ENCODE measurements around the gene LENG9.
"Not testable (repeated sequence)": the region's sequence is repeated elsewhere in the genome, so short reads cannot be mapped to it uniquely, and the experiment has no call there.

LENG9 gene

GRCh38 chr19:54463531-54464043 lies at the start of gene LENG9:
Gene LENG9 (minus strand): TSS chr19:54463778. CDS start chr19:54463526, 252 bp downstream.
- H3K9ac ChIP-seq (ENCODE audit: low read length in 2 of 2) = peak within 1 kb of the TSS; percentile 69 to 76
- peak within 1 kb of the TSS; percentile 75 for H3K4me3 ChIP-seq (ENCODE audit: low read length in 2 of 2)
- H3K27ac ChIP-seq (ENCODE audit: low read length) = peak within 1 kb of the TSS; percentile 78
- peaks cover 12 to 22% of the 10 kb centered on the region in 2 donors for H3K36me3 ChIP-seq (ENCODE audit: control insufficient read depth in 2 of 2, insufficient read depth in 2 of 2, low read length in 2 of 2)
- H3K9me3 ChIP-seq (ENCODE audit: control insufficient read depth in 2 of 2, low read length in 2 of 2) = no peaks in the 10 kb centered on the region
- peaks cover 44% of the 10 kb centered on the region for H3K4me1 ChIP-seq (ENCODE audit: control insufficient read depth, insufficient read depth, low read length)
- H3K27me3 ChIP-seq (ENCODE audit: control insufficient read depth in 1 of 2, insufficient read depth in 2 of 2, low read length in 2 of 2) = no peaks in the 10 kb centered on the region

DNA sequence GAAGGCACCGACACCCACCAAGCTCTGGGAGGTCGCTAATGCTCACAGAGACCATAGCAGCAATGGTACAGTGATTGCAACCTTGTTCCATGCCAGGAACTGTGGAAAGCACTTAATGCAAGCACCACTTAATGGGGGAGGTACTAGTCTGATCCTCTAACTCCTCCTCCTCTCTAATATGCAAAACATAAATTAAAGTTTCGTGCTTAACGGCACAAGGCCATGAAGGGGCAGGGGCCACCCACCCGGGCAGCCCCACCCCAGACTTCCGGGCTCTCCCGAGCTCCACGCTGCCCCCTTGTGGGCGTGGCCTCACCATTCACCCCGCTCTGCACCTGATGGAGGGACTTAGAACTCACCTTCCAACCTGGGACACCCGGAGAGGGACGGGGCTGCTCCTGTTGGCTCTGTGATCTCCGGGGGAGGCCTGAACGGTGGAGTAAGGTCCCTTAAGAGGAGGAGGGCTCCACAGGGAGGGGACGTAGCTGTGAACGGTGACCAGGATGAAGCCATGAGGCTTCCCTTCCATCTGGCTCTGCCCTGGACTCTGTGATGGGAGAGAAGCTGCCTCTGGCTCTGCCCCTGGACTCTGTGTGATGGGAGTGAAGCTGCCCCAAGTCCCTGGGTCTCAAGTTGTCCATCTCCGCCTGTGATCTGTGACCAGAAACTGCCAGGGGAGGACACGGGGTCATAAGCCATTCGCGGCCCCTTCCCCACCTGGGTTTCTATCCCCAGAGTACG lies 45.8 kb upstream of the LENG9 start:
- H3K27me3 ChIP-seq (ENCODE audit: control insufficient read depth in 1 of 2, insufficient read depth in 2 of 2, low read length in 2 of 2); H3K36me3 ChIP-seq (ENCODE audit: control insufficient read depth in 2 of 2, insufficient read depth in 2 of 2, low read length in 2 of 2); H3K9ac ChIP-seq (ENCODE audit: low read length in 2 of 2); H3K27ac ChIP-seq (ENCODE audit: low read length); H3K4me3 ChIP-seq (ENCODE audit: low read length in 2 of 2); H3K9me3 ChIP-seq (ENCODE audit: control insufficient read depth in 2 of 2, low read length in 2 of 2); H3K4me1 ChIP-seq (ENCODE audit: control insufficient read depth, insufficient read depth, low read length): not testable (repeated sequence)

GRCh38 chr19:54508487-54508886 lies 44.9 kb upstream of the LENG9 start:
- H3K9me3 ChIP-seq (ENCODE audit: control insufficient read depth in 2 of 2, low read length in 2 of 2); H3K9ac ChIP-seq (ENCODE audit: low read length in 2 of 2); H3K27me3 ChIP-seq (ENCODE audit: control insufficient read depth in 1 of 2, insufficient read depth in 2 of 2, low read length in 2 of 2); H3K4me3 ChIP-seq (ENCODE audit: low read length in 2 of 2); H3K4me1 ChIP-seq (ENCODE audit: control insufficient read depth, insufficient read depth, low read length); H3K27ac ChIP-seq (ENCODE audit: low read length); H3K36me3 ChIP-seq (ENCODE audit: control insufficient read depth in 2 of 2, insufficient read depth in 2 of 2, low read length in 2 of 2): not testable (repeated sequence)

DNA sequence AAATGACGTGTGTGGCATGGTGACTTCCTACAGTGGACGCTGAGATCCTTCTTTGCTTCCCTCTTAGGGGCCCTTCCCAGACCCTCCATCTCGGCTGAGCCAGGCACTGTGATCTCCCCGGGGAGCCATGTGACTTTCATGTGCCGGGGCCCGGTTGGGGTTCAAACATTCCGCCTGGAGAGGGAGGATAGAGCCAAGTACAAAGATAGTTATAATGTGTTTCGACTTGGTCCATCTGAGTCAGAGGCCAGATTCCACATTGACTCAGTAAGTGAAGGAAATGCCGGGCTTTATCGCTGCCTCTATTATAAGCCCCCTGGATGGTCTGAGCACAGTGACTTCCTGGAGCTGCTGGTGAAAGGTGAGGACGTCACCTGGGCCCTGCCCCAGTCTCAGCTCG lies 44.2 kb upstream of the LENG9 start:
- Histone ChIP-seq H3K27ac (ENCODE audit: low read length) (no peak overlapping the region), H3K27me3 (ENCODE audit: control insufficient read depth in 1 of 2, insufficient read depth in 2 of 2, low read length in 2 of 2) (no peaks in the 10 kb centered on the region), H3K9ac (ENCODE audit: low read length in 2 of 2) (no peak overlapping the region), H3K4me1 (ENCODE audit: control insufficient read depth, insufficient read depth, low read length) (no peaks in the 10 kb centered on the region), H3K4me3 (ENCODE audit: low read length in 2 of 2) (no peak overlapping the region), H3K36me3 (ENCODE audit: control insufficient read depth in 2 of 2, insufficient read depth in 2 of 2, low read length in 2 of 2) (no peaks in the 10 kb centered on the region), H3K9me3 (ENCODE audit: control insufficient read depth in 2 of 2, low read length in 2 of 2) (no peaks in the 10 kb centered on the region)

DNA sequence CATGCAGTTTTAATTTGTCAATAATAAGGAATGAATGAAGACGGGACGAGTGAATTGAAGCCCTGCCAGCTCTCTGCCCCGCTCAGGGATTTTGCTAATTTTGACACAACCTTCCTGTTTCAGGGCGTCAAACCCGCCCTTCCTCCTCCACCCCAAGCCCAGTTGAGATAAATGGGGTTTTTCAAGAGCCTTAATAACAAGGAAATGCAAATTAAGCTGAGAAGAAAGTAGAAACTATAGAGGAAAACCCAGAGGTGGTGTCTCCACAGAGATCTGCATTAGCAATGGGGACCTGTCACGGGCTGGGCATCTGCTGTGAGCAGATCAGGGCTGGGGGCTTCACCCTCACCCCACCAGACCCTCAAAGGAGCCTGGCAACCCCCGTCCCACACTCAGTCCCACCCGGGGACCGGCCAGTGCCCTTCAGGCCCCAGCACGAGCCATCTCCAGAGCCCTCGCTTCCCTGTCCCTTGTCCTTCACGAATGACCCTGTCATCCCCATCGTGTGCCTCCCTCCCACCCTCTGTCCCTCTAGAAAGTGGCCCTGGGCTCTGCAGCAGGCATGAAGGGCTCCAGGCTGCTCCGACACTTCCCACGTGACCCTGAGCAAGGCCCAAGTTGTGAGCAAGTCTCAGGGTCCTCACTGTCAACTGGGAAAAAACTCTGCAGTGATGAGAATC lies 43.6 kb upstream of the LENG9 start:
- not testable (repeated sequence) for H3K27me3 ChIP-seq (ENCODE audit: control insufficient read depth in 1 of 2, insufficient read depth in 2 of 2, low read length in 2 of 2); H3K4me1 ChIP-seq (ENCODE audit: control insufficient read depth, insufficient read depth, low read length)

GRCh38 chr19:54506079-54506478 lies 42.5 kb upstream of the LENG9 start:
- no peaks in the 10 kb centered on the region for H3K27me3 ChIP-seq (ENCODE audit: control insufficient read depth in 1 of 2, insufficient read depth in 2 of 2, low read length in 2 of 2)
- H3K27ac ChIP-seq (ENCODE audit: low read length) = no peak overlapping the region
- no peak overlapping the region for H3K4me3 ChIP-seq (ENCODE audit: low read length in 2 of 2)
- H3K36me3 ChIP-seq (ENCODE audit: control insufficient read depth in 2 of 2, insufficient read depth in 2 of 2, low read length in 2 of 2) = no peaks in the 10 kb centered on the region
- H3K9me3 ChIP-seq (ENCODE audit: control insufficient read depth in 2 of 2, low read length in 2 of 2) = no peaks in the 10 kb centered on the region
- H3K4me1 ChIP-seq (ENCODE audit: control insufficient read depth, insufficient read depth, low read length) = no peaks in the 10 kb centered on the region
- no peak overlapping the region for H3K9ac ChIP-seq (ENCODE audit: low read length in 2 of 2)

More for the DNA sequence above, 43.6 kb upstream of the LENG9 start:
- H3K9ac ChIP-seq (ENCODE audit: low read length in 2 of 2); H3K27ac ChIP-seq (ENCODE audit: low read length); H3K36me3 ChIP-seq (ENCODE audit: control insufficient read depth in 2 of 2, insufficient read depth in 2 of 2, low read length in 2 of 2); H3K4me3 ChIP-seq (ENCODE audit: low read length in 2 of 2); H3K9me3 ChIP-seq (ENCODE audit: control insufficient read depth in 2 of 2, low read length in 2 of 2): not testable (repeated sequence)

- H3K9ac ChIP-seq (ENCODE audit: low read length in 2 of 2); H3K4me1 ChIP-seq (ENCODE audit: control insufficient read depth, insufficient read depth, low read length); H3K9me3 ChIP-seq (ENCODE audit: control insufficient read depth in 2 of 2, low read length in 2 of 2); H3K27ac ChIP-seq (ENCODE audit: low read length); H3K36me3 ChIP-seq (ENCODE audit: control insufficient read depth in 2 of 2, insufficient read depth in 2 of 2, low read length in 2 of 2); H3K27me3 ChIP-seq (ENCODE audit: control insufficient read depth in 1 of 2, insufficient read depth in 2 of 2, low read length in 2 of 2); H3K4me3 ChIP-seq (ENCODE audit: low read length in 2 of 2): not testable (repeated sequence)
Measured at GRCh38 chr19:54505542-54505941, 42.0 kb upstream of the LENG9 start.

- no peak within 1 kb of the TSS for H3K27ac ChIP-seq (ENCODE audit: low read length)
- no peaks in the 10 kb centered on the region for H3K36me3 ChIP-seq (ENCODE audit: control insufficient read depth in 2 of 2, insufficient read depth in 2 of 2, low read length in 2 of 2)
- no peaks in the 10 kb centered on the region for H3K9me3 ChIP-seq (ENCODE audit: control insufficient read depth in 2 of 2, low read length in 2 of 2)
- no peaks in the 10 kb centered on the region for H3K27me3 ChIP-seq (ENCODE audit: control insufficient read depth in 1 of 2, insufficient read depth in 2 of 2, low read length in 2 of 2)
- H3K4me1 ChIP-seq (ENCODE audit: control insufficient read depth, insufficient read depth, low read length) = no peaks in the 10 kb centered on the region
- no peak within 1 kb of the TSS for H3K4me3 ChIP-seq (ENCODE audit: low read length in 2 of 2)
- no peak within 1 kb of the TSS for H3K9ac ChIP-seq (ENCODE audit: low read length in 2 of 2)
Measured at GRCh38 chr19:54502518-54503048, 39.0 kb upstream of the LENG9 start, which contains the start of gene LAIR2. Gene LAIR2 (plus strand): TSS chr19:54502831. CDS start chr19:54502919, 88 bp downstream.

DNA sequence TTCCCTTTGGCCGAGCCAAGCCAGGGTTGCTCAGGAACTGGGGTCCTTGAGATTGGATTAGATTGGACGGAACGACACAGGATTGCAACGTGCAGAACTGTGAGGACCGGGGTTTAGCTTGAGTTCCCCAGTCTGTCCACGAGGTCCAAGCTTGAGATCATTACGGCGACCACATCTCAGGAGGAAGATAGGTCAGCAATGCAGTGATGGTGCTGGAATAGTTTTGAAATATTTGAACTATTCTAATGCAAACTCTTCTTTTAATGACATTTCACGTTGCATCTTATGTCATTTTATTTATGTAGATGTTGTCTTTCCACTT lies 34.8 kb upstream of the LENG9 start:
- not testable (repeated sequence) for H3K4me3 ChIP-seq (ENCODE audit: low read length in 2 of 2); H3K36me3 ChIP-seq (ENCODE audit: control insufficient read depth in 2 of 2, insufficient read depth in 2 of 2, low read length in 2 of 2); H3K4me1 ChIP-seq (ENCODE audit: control insufficient read depth, insufficient read depth, low read length); H3K9ac ChIP-seq (ENCODE audit: low read length in 2 of 2); H3K27ac ChIP-seq (ENCODE audit: low read length); H3K27me3 ChIP-seq (ENCODE audit: control insufficient read depth in 1 of 2, insufficient read depth in 2 of 2, low read length in 2 of 2); H3K9me3 ChIP-seq (ENCODE audit: control insufficient read depth in 2 of 2, low read length in 2 of 2)

DNA sequence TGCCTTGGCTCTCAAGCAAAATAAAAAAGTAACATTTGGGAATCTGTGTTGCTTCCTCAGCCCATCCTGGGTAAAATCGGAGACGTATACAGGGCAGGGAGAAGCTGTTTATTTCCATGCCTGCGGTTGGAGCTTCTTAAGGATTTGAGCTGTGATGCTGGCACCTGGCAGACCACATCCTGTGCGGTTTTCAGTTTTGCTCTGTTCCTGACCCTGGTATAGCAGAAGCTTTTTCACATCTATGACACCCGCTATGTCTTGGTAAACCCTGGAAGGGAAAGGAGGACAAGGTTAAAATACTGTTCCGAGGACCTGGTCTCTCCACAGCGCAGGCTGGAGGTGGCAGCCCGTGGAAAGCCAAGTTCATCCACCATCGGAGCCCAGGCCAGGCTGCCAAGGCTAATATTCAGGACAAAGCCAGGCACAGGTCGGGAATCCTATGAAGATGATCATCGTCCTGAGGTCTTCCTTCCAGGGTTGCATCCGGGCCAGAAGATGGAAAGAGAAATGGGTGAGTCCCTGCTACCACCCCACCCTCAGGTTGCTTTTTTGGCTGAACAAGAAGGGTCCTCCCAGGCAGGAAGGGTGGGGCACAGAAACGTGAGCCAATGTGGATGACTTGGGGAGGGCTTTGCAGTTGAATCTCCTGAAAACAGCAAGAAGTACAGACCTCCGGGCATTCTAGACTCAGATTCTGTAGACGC lies 34.3 kb upstream of the LENG9 start:
- H3K4me1 ChIP-seq (ENCODE audit: control insufficient read depth, insufficient read depth, low read length); H3K9ac ChIP-seq (ENCODE audit: low read length in 2 of 2); H3K27ac ChIP-seq (ENCODE audit: low read length); H3K9me3 ChIP-seq (ENCODE audit: control insufficient read depth in 2 of 2, low read length in 2 of 2); H3K36me3 ChIP-seq (ENCODE audit: control insufficient read depth in 2 of 2, insufficient read depth in 2 of 2, low read length in 2 of 2); H3K27me3 ChIP-seq (ENCODE audit: control insufficient read depth in 1 of 2, insufficient read depth in 2 of 2, low read length in 2 of 2); H3K4me3 ChIP-seq (ENCODE audit: low read length in 2 of 2): not testable (repeated sequence)
